Left colon (tissue), 2 donors: ENCODE results near the gene NPHP4. TPM values are rescaled to one million over a fixed set of nuclear protein-coding genes. Genes with fewer than 3 reads are reported as not detected.
A peak's percentile ranks its signal among the peaks of the same experiment; 100 is the strongest.

Experiments
- ATAC-seq: fragments of 200-7000 bp; cut with Tn5 transposase; one replicate; pipeline ENCODE4 v1.9.1; 2020; ENCODE audit warnings: mild to moderate bottlenecking, moderate library complexity
- DNase-seq, 2 donors: peaks; one replicate each; pipeline ENCODE4 v3.0.0-alpha.2; 2020
- intact Hi-C, 2 donors: fragments of 100-400 bp; cut with DNase I in 1 of 2; cut with micrococcal nuclease in 1 of 2; formaldehyde crosslinking; loops; one replicate each; pipeline versions ENCODE4 v1.11.2 to v1.14.0; 2022; cut with DNase I, micrococcal nuclease
- total RNA-seq, 2 donors: library from RNA; stranded (reverse); fragmentation: NEBNext Ultra II Directional; extraction: Animal tissue kit (Norgen Biotek cat#: 25700); gene quantifications; one replicate each; pipeline ENCODE4 v1.2.1, GENCODE V29; 2021
- donor health status: DM: no; HTN: no; CAD: no.
- donor health status: DM: yes; HTN: yes; CAD: no.

Gene NPHP4
- total RNA-seq, 2 donors from 2014 or later: 7.6 to 8.5 TPM

DNA sequence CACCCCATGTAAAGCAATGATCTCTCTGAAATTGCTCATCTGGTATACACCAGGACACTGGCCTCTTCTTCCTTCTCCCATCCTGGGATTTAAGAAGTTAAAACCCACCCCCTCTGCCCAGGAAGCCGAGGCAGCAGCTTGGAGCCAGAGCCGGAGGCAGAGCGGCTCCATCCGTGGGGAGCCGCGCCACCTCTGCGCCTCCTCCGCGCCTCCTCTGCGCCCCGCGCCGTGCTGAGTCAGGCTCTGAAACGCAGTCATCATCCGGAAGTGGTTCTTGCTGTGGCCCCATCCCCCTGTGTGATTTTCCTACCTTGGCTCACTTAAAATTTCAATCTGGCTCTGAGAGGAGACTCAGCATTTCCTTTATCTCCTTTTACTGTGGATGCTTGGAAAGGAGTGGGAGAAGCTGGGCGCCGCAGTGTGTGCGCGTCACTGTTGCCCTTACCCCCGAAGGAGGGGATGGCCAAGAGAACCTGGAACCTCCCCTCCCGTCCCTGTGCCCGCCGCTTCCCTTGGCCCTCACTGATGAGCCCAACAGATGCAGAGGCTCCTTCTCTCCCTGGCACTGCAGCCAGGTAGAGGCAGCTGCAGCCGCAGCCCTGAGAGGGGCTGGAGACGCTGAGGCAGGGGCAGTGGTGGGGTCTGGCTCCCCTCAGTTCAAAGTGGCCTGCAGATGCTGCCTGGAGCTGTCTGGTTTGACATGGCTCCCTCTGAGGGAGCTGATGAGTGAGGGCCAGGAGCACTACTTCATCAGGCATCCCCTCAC lies 15.3 kb upstream of the NPHP4 start:
- no peak for ATAC-seq
- intact Hi-C loops: no loop called here

DNA sequence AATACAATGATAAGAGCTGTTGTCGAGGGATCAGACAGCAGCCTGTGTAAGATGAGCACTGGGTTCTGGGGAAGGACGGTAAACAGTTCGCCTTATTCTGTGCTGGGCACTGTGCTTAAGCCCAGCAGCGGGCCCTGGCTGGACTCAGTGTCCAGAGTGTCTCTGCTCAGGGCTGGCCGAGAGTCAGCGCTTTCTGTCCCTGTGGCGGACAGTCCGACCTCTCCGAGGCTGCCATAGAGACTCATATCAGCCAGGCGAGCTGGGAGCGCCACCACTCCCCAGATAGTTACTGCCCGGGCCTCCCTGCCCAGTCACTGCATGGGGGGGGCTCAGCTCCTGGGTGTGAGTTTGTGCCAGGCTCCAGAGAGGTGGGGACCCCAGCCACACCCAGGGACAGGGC lies 14.7 kb upstream of the NPHP4 start:
- no peak for ATAC-seq
- intact Hi-C loops: no loop called here
- DNase-seq: peak in 1 of 2 donors; percentile 18

More for the DNA sequence above, 15.3 kb upstream of the NPHP4 start:
- DNase-seq: peak in 1 of 2 donors; percentile 15

DNA sequence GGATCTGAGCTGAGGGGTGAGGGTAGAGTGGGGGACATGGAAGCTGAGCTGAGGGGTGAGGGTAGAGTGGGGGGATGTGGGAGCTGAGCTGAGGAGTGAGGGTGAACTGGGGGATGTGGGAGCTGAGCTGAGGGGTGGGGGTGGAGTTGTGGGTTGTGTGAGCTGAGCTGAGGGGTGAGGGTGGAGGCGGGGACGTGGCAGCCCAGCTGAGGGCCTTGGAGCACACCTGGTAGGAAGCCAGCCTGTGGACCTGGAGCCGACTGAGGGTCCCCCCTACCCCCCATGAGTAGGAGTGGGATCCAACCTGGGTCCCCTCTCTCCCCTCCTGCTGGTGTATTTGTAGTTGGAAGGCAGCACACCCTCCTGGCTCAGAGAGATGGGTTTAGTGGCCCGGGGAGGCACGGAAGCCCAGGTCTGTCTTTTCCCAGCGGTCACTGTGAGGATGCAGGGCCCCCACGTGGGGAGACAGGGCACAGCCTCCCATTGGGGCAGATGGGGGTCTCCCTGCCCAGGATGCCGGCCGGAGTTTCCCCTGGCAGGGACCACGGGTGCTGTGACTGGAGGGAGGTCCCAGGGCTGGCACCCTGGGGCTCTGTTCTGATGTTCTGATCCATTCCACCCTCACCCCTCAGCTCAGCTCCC lies 13.2 kb upstream of the NPHP4 start:
- DNase-seq (peak in 1 of 2 donors; percentile 10), ATAC-seq (no peak)
- intact Hi-C loops: no loop called here

DNA sequence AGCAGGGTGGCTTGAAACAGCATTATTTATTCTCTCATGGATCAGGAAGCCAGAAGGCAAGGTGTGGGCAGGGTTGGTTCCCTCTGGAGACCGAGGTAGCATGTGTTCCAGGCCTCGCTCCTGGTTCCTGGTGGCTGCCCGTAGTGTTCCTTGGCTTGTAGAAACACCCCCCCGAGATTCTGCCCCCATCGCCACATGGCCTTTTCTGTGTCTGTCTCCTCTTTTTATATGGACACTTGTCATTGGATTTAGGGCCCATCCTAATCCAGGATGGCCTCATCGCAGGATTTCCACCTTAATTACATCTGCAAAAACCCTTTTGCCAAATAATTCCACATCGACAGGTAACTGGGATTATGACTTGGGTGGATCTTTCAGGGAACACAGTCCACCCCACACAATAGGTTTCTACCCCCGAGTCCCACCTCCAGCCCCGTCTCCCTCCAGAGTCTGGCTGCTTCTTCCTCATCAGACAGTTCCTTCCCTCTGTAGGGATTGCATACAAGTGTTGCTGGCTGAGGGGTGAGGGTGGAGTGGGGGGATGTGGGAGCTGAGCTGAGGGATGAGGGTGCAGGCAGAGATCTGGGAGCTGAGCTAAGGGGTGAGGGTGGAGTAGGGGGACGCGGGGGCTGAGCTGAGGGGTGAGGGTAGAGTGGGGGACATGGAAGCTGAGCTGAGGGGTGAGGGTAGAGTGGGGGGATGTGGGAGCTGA lies 12.3 kb upstream of the NPHP4 start:
- peak in 1 of 2 donors; percentile 9 for DNase-seq
- intact Hi-C loops: no loop called here
- ATAC-seq: no peak

DNA sequence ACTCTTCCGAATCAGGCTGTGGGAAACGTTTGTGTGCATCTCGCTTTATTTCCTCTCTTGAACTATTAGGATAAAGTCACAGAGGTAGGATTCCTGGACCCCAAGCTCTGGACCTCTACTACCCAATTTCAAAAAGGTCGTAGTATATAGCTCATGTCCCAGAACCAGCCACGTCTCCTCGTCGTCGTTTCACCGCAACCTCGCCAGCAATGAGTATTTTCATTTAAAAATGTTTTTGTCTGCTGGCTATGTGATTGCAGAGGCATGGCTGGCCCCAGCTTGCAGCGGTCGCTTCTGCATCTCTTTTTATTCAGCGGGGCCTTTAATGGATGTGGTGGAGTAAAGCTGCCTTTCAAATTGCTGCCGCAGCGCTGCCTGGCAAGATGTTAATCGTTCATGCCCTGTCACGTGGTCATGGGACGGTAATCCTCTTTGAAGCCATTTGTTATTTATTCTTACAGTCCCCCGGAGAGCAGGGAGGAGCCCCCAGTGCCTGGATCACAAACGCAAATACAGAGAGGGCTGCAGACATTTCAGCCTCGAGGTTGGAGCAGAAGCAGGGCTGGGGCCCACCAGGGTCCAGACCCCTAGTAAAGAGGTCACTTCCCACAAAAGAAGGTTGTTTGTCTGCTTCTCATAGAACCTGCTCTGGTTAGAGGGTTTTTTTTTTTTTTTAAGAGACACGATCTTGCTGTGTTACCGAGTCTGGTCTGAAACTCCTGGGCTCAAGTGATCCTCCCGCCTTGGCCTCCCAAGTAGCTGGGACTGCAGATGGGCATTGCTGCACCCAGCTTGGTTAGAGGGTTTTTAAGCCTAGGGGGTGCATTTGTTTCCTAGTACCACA lies 11.6 kb upstream of the NPHP4 start:
- no peak for ATAC-seq
- intact Hi-C loops: no loop called here

DNA sequence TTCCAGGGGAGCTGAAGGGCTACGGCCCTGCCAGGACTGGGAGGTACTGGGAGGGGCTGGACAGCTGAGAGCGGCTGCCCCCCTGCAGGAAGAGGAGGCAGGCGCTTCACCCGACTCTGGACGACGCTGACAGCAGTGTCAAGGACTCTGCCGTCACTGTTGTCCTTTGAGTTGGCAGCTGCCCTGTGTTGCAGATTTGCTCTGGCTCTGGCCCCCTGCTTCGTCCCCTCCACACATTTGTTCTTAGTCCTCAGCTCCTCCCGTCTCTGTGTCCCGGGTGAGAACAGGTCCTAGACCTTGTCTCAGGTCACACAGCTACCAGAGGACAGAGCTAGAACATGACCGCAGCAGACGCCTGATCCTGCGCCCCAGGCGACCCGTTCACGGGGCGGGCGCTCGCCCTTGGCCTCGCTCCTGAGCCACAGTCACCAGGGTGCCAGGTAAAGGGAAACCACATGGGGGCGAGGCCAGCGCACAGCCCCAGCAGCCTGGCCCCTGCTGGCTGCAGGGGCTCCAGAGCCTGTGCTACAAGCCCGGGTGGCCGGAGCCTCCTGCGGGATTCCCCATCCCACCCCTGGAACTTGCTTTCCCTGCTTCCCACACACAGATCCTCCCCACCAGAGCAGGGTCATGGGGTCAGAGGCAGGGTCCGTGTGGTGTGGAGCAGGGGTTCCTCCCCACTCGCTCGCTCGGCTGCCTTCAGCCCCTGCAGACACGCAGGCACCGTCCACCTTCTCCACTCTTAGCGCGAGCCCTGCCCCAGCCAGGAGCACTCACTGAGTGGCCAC lies 10.7 kb upstream of the NPHP4 start:
- DNase-seq: peak in 1 of 2 donors; percentile 17
- intact Hi-C loops: no loop called here
- no peak for ATAC-seq

More for the DNA sequence above, 11.6 kb upstream of the NPHP4 start:
- peak in 1 of 2 donors; percentile 6 for DNase-seq

DNA sequence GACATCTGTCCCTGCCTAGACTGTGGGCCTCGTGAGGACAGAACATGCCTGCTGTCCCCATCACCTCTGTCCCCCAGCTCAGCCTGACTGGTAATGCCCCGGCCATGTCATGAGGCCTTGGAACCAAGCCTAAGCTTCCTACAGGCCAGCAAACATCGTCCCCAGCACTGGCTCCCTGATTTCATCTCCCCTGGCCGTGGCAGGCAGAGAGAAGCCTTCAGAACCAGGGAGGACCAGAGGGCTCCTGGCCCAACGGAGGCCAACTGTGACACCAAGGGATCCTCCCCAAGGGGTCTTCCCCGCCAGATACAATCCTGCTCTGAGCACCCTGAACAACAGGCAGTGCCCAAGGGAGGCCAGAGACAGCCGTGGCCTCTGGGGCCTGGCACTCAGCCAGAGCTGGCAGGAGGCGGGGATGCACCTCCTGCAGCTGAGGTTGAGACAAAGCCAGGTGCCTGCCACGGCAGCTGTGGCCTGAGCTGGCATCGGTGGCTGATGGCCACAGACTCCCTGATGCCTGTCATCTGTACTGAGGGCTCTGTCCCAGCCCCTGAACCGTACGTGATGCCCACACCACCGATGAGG lies 9.9 kb upstream of the NPHP4 start:
- ATAC-seq (peak; percentile 46), DNase-seq (peak in 1 of 2 donors; percentile 23)
- intact Hi-C loops: no loop called here

DNA sequence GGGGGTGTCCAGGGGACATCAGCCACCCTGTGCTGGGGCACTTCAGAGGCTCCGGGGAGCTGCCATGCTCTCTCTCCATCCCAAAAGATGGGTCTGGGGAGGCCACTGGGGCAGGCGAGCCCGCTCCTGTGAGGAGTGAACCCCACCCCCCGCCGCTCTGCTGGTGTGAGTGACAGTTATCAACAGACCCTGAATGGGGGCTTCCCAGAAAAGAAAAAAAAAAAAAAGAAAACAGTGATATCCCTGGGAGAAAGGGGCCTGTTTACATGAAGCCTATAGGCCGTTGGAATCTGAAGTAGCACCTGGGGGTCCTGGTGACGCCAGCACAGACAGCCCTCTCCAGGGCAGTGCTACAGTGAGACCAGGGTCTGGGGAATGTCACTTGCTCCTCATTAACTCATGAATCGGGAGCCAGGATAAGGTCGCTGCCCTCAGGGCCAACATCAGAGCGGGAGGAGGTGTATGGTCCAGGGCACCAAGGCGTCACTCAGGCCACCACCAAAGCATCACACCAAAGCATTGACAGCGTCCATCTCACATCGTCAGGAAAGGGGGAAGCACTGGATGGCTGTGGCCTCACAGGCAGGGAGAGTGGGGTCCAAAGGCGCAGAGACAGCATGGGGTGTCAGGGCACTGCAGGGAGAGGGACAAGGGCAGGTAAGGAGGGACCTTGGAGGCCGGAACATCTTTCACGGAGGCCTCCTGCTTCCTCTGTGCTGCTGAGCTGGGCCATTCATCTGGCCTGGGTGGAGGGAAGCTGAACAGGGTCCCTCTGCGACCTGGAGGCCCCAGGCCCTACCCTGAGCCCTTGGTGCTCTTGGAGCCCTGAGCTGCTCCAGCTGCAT lies 8.4 kb upstream of the NPHP4 start:
- ATAC-seq (no peak), DNase-seq (peak in 1 of 2 donors; percentile 16)
- intact Hi-C loops: no loop called here

DNA sequence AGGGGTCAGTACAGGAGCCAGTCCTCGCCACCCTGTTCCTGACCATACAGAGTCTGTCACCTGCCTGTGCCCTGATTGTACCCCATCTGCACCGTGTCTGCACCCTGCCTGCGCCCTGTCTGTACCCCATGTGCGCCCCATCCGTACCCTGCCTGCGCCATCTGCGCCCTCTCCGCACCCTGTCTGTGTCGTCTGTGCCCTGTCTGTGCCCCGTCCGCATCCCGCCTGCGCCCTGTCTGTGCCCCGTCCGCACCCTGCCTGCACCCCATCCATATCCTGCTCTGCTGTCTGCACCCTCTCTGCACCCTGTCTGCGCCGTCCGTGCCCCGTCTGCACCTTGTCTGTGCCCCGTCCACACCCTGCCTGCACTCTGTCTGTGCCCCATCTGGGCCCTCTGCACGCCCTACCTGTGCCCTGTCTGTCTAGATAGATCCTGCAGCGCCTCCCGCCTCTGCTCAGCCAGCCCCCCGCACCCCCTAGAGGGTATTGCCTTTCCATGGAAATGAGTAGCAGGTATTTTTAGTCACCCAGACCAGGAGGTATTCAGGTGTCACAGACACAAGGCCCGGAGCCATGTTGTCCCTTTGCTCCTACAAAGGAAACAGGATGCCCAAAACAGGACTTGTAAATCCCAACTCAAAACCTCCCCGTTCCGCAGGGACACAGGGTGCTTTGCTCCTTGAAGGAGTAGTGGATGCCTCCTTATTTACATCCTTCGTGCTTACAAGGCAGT lies 7.7 kb upstream of the NPHP4 start:
- DNase-seq: peak in 1 of 2 donors; percentile 20
- intact Hi-C loops: no loop called here
- ATAC-seq: no peak

DNA sequence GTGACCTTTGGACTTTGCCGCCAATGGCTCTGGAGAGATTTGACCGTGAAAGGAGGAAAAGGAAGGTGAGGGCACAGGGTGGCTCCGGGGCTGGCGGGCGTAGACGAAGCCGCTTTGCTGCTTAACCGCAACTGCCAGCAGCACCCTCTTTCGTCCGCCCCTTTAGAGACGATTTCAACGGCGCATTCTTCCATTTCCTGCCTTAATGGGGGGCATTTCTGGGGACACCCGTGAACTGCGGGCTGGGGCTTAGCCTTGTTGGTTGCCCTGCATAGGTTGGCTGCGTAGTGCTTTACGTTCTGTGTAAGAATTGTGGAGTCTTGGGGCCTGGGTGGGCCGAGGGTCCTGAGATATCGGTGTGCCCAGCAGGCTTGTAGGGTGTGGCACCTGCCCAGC lies 6.7 kb upstream of the NPHP4 start:
- no peak for DNase-seq
- ATAC-seq: no peak
- intact Hi-C loops: no loop called here

DNA sequence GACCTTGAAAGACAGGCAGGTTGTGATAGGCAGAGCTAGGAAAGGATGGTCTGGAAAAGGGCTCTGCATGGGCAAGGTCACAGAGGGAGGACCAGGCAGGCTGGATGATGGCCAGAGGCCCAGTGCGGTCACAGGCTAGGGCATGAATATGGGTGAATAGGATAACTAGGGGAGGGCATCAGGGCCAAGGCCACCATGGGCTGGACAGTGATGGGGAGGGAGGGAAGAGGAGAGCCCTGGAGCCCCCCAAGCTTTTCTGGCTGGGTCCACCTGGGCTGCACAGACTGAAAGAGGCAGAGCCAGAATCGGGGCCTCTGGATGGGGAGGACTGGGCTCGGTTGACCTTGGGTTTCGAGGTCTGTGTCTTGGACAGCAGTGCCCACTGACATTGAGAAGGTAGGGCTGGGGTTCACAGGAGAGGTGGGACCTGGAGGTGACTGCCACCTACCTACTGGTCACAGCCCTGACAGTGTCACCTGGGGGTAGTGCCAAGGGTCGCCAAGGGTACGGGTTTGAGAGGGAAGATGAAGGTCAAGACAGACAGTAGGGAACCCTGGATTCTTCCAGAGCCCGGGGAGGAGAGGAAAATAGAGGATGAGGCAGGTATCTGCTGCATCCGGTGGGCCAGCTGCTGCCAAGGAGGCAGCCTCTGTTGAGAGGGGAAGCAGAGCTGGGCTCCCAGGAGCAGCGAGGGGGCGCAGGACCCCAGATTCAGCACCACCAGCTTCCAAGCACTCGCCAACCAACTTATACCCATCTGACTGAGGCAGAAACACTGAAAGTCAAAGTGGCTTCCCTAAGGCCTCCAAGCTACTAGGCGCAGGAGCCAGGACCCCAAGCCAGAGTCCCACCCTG lies 6.1 kb upstream of the NPHP4 start:
- ATAC-seq: no peak
- intact Hi-C loops: no loop called here
- peak in 1 of 2 donors; percentile 8 for DNase-seq

DNA sequence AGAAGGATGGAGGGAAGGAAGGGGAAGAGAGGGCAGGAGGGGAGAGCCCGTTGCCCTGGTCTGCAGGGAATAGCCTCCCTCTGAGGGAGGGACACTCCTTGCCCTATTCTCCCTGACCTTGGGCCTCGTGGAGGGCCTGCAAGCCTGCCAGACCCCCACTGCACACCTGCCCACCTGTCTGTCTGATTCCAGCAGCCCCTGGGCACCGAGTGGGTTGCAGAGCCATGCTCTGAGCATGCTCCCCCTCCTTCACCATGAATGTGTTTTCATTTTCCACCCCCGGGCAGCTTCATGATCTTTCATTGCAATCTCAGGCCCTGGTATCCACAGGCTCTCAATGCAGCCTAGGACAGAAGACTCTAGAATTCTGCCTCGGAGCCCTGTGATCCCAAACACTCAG lies 5.1 kb upstream of the NPHP4 start:
- intact Hi-C loops: no loop called here
- ATAC-seq: no peak
- no peak for DNase-seq

DNA sequence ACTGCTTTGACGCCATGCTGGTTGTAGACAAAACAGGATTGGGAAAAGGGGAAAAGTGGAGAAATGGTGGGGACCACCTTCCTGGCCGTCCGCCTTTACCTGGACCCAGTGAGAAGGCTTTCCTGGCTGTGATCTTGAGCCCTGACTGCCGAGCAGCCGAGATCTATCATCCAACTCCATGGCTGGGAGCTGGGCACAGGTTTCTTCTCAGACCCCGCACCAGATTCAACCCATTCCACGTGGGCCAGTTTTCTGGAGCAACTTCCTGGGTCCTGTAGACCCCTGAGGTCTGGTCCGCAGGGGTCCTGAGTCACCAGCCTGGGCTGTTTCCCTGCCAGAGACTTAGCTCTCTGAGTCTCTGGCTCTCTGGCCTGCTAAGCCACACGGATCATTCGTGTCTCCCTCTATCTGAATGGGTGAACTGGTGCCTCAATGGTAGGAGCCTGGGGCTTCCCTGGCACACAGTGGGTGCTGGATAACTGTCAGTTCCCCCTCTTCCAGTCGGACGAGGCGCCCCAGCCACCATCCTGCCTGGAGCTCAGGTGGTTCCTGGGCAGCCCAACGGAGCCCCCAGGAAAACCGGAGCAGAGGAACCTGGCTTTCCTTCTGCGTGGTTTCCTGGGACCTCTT lies 4.5 kb upstream of the NPHP4 start:
- no peak for ATAC-seq
- no peak for DNase-seq
- intact Hi-C loops: no loop called here

DNA sequence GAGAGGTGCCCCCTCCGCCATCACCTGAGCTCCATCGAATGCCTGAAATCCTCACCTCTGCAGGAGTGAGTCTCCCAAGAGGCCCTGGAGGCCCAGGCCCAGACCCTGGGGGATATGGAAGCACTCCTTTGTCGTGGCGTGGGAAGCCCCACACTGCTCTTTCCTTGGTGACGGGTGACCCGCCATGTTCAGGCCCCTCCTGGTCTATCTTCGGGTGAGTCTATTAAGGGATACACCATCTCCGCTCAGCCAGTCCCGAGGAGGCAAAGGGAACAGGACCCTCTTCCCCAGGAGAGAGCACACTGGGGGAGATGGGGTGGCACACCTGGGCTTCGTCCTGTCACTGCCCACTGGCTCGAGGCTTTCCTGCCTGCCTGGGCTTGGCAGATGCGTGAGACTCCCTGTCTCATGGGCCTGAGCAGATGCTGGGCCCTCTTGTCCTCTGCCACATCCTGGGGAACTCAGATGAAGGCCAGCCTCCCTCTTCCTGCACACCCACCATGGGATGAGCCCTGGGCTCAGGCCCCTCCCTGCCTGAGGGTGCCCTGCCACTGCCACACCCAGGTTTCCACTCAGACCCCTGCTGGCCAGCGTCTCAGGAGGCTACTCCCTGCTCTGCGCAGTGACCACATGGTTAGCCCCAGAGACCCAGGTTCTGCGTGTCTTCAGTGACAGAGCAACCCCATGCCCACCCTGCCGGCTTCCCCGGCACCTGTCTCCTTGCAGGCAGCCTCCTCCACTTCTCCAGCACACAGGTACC lies 3.8 kb upstream of the NPHP4 start:
- no peak for ATAC-seq
- DNase-seq: no peak
- intact Hi-C loops: no loop called here
